Body of pancreas (tissue), 4 donors: Measurements from ENCODE around the gene TFAM. TPM values are rescaled to one million over a fixed set of nuclear protein-coding genes. Genes with fewer than 3 reads are reported as not detected.

Source experiments
- ATAC-seq: fragments of 150-250 bp; one replicate; pipeline ENCODE4 v1.9.1; 2016
- DNase-seq, 4 donors: peaks; one replicate each; pipeline ENCODE4 v3.0.0-alpha.2; 2019
- H3K27ac ChIP-seq, 4 donors: fragments of 200-600 bp; sonication (generic); 1 replicate in 3 of 4; 2 replicates in 1 of 4; pipeline versions ENCODE4 v1.5.1 to v1.6.1; 2016 to 2019; ENCODE audit warnings: mild to moderate bottlenecking in 1 of 4, mixed read lengths in 1 of 4, moderate library complexity in 1 of 4
- H3K27me3 ChIP-seq, 2 donors: fragments of 200-600 bp; sonication (generic); one replicate each; pipeline ENCODE4 v1.6.0; 2016; ENCODE audit warnings: mild to moderate bottlenecking in 1 of 2
- H3K36me3 ChIP-seq, 2 donors: fragments of 200-600 bp; sonication (generic); replicated peaks in 1 of 2; 2 replicates each; pipeline ENCODE4 v1.5.1; 2016; ENCODE audit warnings: low read depth in 2 of 2; ENCODE audit not compliant: insufficient read depth in 1 of 2
- H3K4me1 ChIP-seq: fragments of 200-600 bp; sonication (generic); one replicate; pipeline ENCODE4 v1.6.0; 2016
- H3K4me3 ChIP-seq, 2 donors: fragments of 200-600 bp; sonication (generic); 1 replicate in 1 of 2; 2 replicates in 1 of 2; pipeline ENCODE4 v1.5.1; 2016 to 2019
- H3K9me3 ChIP-seq, 3 donors: fragments of 200-600 bp; sonication (generic); 1 replicate in 2 of 3; 2 replicates in 1 of 3; pipeline ENCODE4 v1.5.1; 2016
- POLR2A ChIP-seq, 3 donors: fragments of 450-650 bp; IDR thresholded peaks; one replicate each; pipeline ENCODE4 v1.6.1; 2016; ENCODE audit warnings: antibody characterized with exemption in 3 of 3, mild to moderate bottlenecking in 2 of 3
- WGBS, 2 donors: methylation state at CpG; one replicate each; pipeline ENCODE4 v1.1.5; 2017; 5-methylcytosine and 5-hydroxymethylcytosine counted together
- intact Hi-C: fragments of 100-400 bp; cut with DNase I; formaldehyde crosslinking; loops from one replicate; pipeline ENCODE4 v1.15.1; 2023
- total RNA-seq, 2 donors: library from RNA; depleted of rRNA; stranded (reverse); fragments of >200 nt; gene quantifications; one replicate each; pipeline ENCODE4 v1.1.0, GENCODE V29; 2016
- TF ChIP-seq, protein P1 (sequence below), 7 experiments: fragments of 450-650 bp in 4 of 7; fragments of 200-600 bp in 3 of 7; sonication (generic) in 3 of 7; IDR thresholded peaks; one replicate each; pipeline ENCODE4 v1.5.1; 2016 to 2019; ENCODE audit warnings: antibody characterized with exemption in 7 of 7

Gene TFAM
- total RNA-seq, 2 donors from 2014 or later = 2.6 to 10.1 TPM

DNA sequence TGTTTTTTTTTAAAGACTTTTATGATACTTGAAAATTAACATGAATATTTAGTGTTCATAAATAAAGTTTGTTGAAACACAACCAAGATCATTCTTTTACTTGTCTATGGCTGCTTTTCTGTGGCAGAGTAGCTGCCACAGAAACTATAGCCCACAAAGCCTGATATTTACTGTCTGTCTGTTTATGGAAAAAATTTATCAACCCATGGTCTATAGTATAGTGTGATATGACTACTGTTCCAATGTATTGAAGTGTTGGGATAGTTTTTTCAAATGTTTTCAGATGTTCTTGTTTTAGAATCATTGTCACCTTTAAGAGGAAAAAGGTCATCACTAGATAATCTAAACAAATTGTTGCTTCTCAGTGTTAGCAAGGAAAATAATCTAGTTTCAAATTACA lies 10.8 kb downstream of the TFAM start:
- Histone ChIP-seq H3K9me3 (no peaks in the 10 kb centered on the region), H3K27me3 (no peaks in the 10 kb centered on the region), H3K36me3 (peaks cover 0 to 13% of the 10 kb centered on the region in 2 donors), H3K4me3 (no peak overlapping the region), H3K4me1 (no peaks in the 10 kb centered on the region), H3K27ac (no peak overlapping the region)
- intact Hi-C loops = no loop called here
- no peak for DNase-seq
- ATAC-seq = no peak
- TF ChIP-seq, protein P1, sequence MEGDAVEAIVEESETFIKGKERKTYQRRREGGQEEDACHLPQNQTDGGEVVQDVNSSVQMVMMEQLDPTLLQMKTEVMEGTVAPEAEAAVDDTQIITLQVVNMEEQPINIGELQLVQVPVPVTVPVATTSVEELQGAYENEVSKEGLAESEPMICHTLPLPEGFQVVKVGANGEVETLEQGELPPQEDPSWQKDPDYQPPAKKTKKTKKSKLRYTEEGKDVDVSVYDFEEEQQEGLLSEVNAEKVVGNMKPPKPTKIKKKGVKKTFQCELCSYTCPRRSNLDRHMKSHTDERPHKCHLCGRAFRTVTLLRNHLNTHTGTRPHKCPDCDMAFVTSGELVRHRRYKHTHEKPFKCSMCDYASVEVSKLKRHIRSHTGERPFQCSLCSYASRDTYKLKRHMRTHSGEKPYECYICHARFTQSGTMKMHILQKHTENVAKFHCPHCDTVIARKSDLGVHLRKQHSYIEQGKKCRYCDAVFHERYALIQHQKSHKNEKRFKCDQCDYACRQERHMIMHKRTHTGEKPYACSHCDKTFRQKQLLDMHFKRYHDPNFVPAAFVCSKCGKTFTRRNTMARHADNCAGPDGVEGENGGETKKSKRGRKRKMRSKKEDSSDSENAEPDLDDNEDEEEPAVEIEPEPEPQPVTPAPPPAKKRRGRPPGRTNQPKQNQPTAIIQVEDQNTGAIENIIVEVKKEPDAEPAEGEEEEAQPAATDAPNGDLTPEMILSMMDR (IDR thresholded peaks at IDR 0.05) = no peak
- no peak for TF ChIP-seq POLR2A (IDR thresholded peaks at IDR 0.05)

DNA sequence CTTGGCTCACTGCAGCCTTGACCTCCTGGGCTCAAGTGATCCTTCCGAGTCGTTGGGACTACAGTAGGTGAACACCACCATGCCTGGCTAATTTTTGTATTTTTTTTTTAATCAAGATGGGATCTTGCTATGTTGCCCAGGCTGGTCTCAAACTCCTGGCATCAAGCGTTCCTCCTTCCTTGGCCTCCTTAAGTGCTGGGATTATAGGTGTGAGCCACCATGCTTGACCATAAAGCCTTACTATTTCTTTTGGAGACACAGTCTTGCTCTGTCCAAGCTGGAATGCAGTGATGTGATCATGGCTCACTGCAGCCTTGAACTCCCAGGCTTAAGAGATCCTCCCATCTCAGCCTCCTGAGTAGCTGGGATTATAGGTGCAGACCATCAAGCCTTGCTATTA lies 12.6 kb downstream of the TFAM start:
- Histone ChIP-seq H3K4me1 (no peaks in the 10 kb centered on the region), H3K4me3 (no peak overlapping the region), H3K27me3 (no peaks in the 10 kb centered on the region), H3K9me3 (no peaks in the 10 kb centered on the region), H3K36me3 (peaks cover 0 to 11% of the 10 kb centered on the region in 2 donors), H3K27ac (no peak overlapping the region)
- no peak for ATAC-seq
- TF ChIP-seq POLR2A (IDR thresholded peaks at IDR 0.05) = no peak
- TF ChIP-seq, protein P1 (IDR thresholded peaks at IDR 0.05) = no peak
- intact Hi-C loops = no loop called here
- no peak for DNase-seq
- 95 to 100% methylated on average over 3 of the region's 3 CpGs for WGBS, 2 donors

DNA sequence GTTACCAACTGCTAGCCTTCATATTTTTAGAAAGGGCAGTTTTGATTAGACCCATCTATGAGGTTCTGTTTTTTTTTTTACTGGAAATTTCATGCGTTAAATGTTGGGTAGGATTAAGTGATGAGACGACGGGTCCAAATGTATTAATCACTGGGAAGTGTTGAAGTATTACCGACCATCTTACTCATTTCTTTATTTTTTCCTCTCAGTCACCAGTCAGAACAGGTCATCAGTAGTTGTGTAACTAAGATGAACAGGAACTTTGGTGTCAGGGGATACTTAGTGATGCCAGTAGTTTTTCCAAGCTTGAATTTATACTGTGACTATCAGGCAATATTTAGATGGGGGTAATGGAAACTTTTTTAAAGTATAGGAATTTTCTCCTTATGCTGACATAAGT lies 14.2 kb downstream of the TFAM start:
- H3K27me3 ChIP-seq = no peaks in the 10 kb centered on the region
- no peaks in the 10 kb centered on the region for H3K9me3 ChIP-seq
- TF ChIP-seq, protein P1 (IDR thresholded peaks at IDR 0.05) = no peak
- TF ChIP-seq POLR2A (IDR thresholded peaks at IDR 0.05) = no peak
- no peak for DNase-seq
- intact Hi-C loops = no loop called here
- H3K27ac ChIP-seq = no peak overlapping the region
- no peak for ATAC-seq
- H3K4me3 ChIP-seq = no peak overlapping the region
- H3K36me3 ChIP-seq = peaks cover 0 to 9% of the 10 kb centered on the region in 2 donors
- no peaks in the 10 kb centered on the region for H3K4me1 ChIP-seq
- 87 to 93% methylated on average over 4 of the region's 4 CpGs for WGBS, 2 donors

DNA sequence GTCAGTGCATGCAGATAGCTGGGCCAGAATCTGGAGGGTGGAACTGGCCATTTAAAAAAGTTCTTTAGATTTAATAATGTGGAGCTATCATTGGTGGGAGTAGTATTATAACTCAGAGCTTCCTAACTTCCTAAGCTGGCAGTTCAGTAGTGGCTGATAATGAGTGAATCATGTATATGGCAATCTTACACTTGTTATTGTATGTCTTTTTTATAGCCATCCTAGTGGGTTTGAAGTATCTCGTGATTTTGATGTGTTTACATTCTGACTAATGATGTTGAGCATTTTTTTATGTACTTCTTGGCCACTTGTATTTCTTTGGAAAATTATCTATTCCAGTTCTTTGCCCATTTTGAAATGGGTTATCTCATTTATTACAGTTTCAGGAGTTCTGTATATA lies 15.4 kb downstream of the TFAM start:
- peaks cover 0 to 5% of the 10 kb centered on the region in 2 donors for H3K36me3 ChIP-seq
- no peak overlapping the region for H3K27ac ChIP-seq
- no peak overlapping the region for H3K4me3 ChIP-seq
- no peaks in the 10 kb centered on the region for H3K9me3 ChIP-seq
- intact Hi-C loops = no loop called here
- no peaks in the 10 kb centered on the region for H3K27me3 ChIP-seq
- 50 to 64% methylated on average over 1 of the region's 1 CpG for WGBS, 2 donors
- TF ChIP-seq POLR2A (IDR thresholded peaks at IDR 0.05) = no peak
- TF ChIP-seq, protein P1 (IDR thresholded peaks at IDR 0.05) = no peak
- DNase-seq (no peak), ATAC-seq (no peak)
- H3K4me1 ChIP-seq = no peaks in the 10 kb centered on the region

DNA sequence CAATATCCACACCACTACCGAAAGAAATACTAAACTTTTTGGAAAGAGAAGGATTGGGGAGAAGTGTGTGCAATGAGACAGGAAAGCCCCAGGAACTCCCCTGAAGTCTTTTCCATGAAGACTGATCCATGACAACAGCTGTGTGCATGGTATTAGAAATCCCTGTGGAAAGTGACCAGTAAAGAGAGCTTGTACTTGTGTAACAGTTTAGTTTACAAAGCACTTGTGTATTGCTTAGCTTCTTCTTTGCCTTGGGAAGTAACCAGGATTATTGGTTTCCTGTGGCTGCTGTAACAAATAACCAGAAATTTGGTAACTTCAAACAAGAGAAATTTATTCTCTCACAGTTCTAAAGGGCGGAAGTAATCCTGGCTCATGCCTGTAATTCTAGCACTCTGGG lies 18.8 kb downstream of the TFAM start:
- Histone ChIP-seq H3K4me1 (no peaks in the 10 kb centered on the region), H3K4me3 (no peak overlapping the region), H3K36me3 (no peaks in the 10 kb centered on the region), H3K27me3 (no peaks in the 10 kb centered on the region), H3K27ac (no peak overlapping the region), H3K9me3 (no peaks in the 10 kb centered on the region)
- WGBS, 2 donors = 75 to 86% methylated on average over 2 of the region's 2 CpGs
- DNase-seq (no peak), ATAC-seq (no peak)
- intact Hi-C loops = no loop called here
- TF ChIP-seq, protein P1 (IDR thresholded peaks at IDR 0.05) = no peak
- TF ChIP-seq POLR2A (IDR thresholded peaks at IDR 0.05) = no peak
